Measurements from ENCODE around the gene SNAP29.

Gene SNAP29

GRCh38 chr22:20847318-20847822 is 11.4 kb upstream of the SNAP29 start:
- TF ChIP-seq SPI1 (IDR thresholded peaks at IDR 0.05; ENCODE audit: borderline replicate concordance, low read depth): no peak
- no peak for TF ChIP-seq CTCF (IDR thresholded peaks at IDR 0.05; ENCODE audit: insufficient read depth, low read length)
- no peak for TF ChIP-seq POLR2AphosphoS5 (IDR thresholded peaks at IDR 0.05; ENCODE audit: low read depth)
- TF ChIP-seq REST (IDR thresholded peaks at IDR 0.05; ENCODE audit: insufficient replicate concordance, low read depth): no peak
- no peak for TF ChIP-seq GABPA (IDR thresholded peaks at IDR 0.05; ENCODE audit: low read depth)
- Histone ChIP-seq H3K27me3 (ENCODE audit: insufficient read depth, poor library complexity, severe bottlenecking) (no peaks in the 10 kb centered on the region), H3K4me3 (replicated peaks; ENCODE audit: insufficient read depth, low read length) (no peak overlapping the region), H3K27ac (replicated peaks) (no peak overlapping the region)
- DNase-seq (ENCODE audit: low read depth in 1 of 2, low spot score in 1 of 2): no peak

- no peak for DNase-seq (ENCODE audit: low read depth in 1 of 2, low spot score in 1 of 2)
- Histone ChIP-seq H3K4me3 (replicated peaks; ENCODE audit: insufficient read depth, low read length) (no peak overlapping the region), H3K27ac (replicated peaks) (no peak overlapping the region), H3K27me3 (ENCODE audit: insufficient read depth, poor library complexity, severe bottlenecking) (no peaks in the 10 kb centered on the region)
- TF ChIP-seq GABPA (IDR thresholded peaks at IDR 0.05; ENCODE audit: low read depth) (no peak), REST (IDR thresholded peaks at IDR 0.05; ENCODE audit: insufficient replicate concordance, low read depth) (no peak), SPI1 (IDR thresholded peaks at IDR 0.05; ENCODE audit: borderline replicate concordance, low read depth) (no peak), POLR2AphosphoS5 (IDR thresholded peaks at IDR 0.05; ENCODE audit: low read depth) (no peak), CTCF (IDR thresholded peaks at IDR 0.05; ENCODE audit: insufficient read depth, low read length) (no peak)
Observed at GRCh38 chr22:20852076-20852475, 6.7 kb upstream of the SNAP29 start.

GRCh38 chr22:20852503-20852902 is 6.3 kb upstream of the SNAP29 start:
- no peak for TF ChIP-seq CTCF (IDR thresholded peaks at IDR 0.05; ENCODE audit: insufficient read depth, low read length)
- no peak for TF ChIP-seq GABPA (IDR thresholded peaks at IDR 0.05; ENCODE audit: low read depth)
- TF ChIP-seq POLR2AphosphoS5 (IDR thresholded peaks at IDR 0.05; ENCODE audit: low read depth): no peak
- TF ChIP-seq SPI1 (IDR thresholded peaks at IDR 0.05; ENCODE audit: borderline replicate concordance, low read depth): no peak
- no peak for TF ChIP-seq REST (IDR thresholded peaks at IDR 0.05; ENCODE audit: insufficient replicate concordance, low read depth)
- no peak for DNase-seq (ENCODE audit: low read depth in 1 of 2, low spot score in 1 of 2)
- Histone ChIP-seq H3K27ac (replicated peaks) (no peak overlapping the region), H3K27me3 (ENCODE audit: insufficient read depth, poor library complexity, severe bottlenecking) (no peaks in the 10 kb centered on the region), H3K4me3 (replicated peaks; ENCODE audit: insufficient read depth, low read length) (no peak overlapping the region)

Data from HL-60 (cell line).